Stimulated activated CD4-positive, alpha-beta T cell treated with anti-CD3 and anti-CD28 coated beads, TNF-alpha, amount 100 ng/mL, for 1 hour (primary cell): ENCODE results near the gene PLA2G2C.
"Not testable (repeated sequence)": the region's sequence is repeated elsewhere in the genome, so short reads cannot be mapped to it uniquely, and the experiment has no call there.

Experiments
- DNase-seq, 3 donors: peaks; one replicate each; pipeline ENCODE4 v3.0.0-alpha.2; 2020; ENCODE audit warnings: low read depth in 3 of 3, low spot score in 1 of 3

The PLA2G2C gene

GRCh38 chr1:20138346-20138745 lies 48.0 kb downstream of the PLA2G2C start:
- DNase-seq: no peak

- DNase-seq: no peak
Measured at GRCh38 chr1:20137604-20138003, 48.7 kb downstream of the PLA2G2C start.

GRCh38 chr1:20137055-20137454 lies 49.3 kb downstream of the PLA2G2C start:
- no peak for DNase-seq

GRCh38 chr1:20136249-20136648 lies 50.1 kb downstream of the PLA2G2C start:
- DNase-seq: no peak

GRCh38 chr1:20134995-20135394 lies 51.3 kb downstream of the PLA2G2C start:
- no peak for DNase-seq

GRCh38 chr1:20130518-20130917 lies 55.8 kb downstream of the PLA2G2C start:
- not testable (repeated sequence) for DNase-seq

GRCh38 chr1:20126806-20127440 lies 59.4 kb downstream of the PLA2G2C start:
- no peak for DNase-seq

- no peak for DNase-seq
Measured at GRCh38 chr1:20126041-20126805, 60.1 kb downstream of the PLA2G2C start.

- DNase-seq: no peak
Measured at GRCh38 chr1:20125100-20125499, 61.2 kb downstream of the PLA2G2C start.

GRCh38 chr1:20124456-20125057 lies 61.8 kb downstream of the PLA2G2C start:
- no peak for DNase-seq

- no peak for DNase-seq
Measured at GRCh38 chr1:20123722-20124455, 62.4 kb downstream of the PLA2G2C start.

- DNase-seq: no peak
Measured at GRCh38 chr1:20120796-20121195, 65.5 kb downstream of the PLA2G2C start.

GRCh38 chr1:20119347-20119746 lies 67.0 kb downstream of the PLA2G2C start, which contains the start of gene PLA2G2D:
Gene PLA2G2D, minus strand, starts transcription at chr1:20119536. Its CDS starts 38 bp downstream, at chr1:20119498.
- DNase-seq: no peak

GRCh38 chr1:20117236-20117635 lies 69.1 kb downstream of the PLA2G2C start:
- DNase-seq: no peak

- DNase-seq: no peak
Measured at GRCh38 chr1:20115916-20116315, 70.4 kb downstream of the PLA2G2C start.

GRCh38 chr1:20115479-20115878 lies 70.8 kb downstream of the PLA2G2C start:
- DNase-seq: no peak

- DNase-seq: no peak
Measured at GRCh38 chr1:20114021-20114648, 72.2 kb downstream of the PLA2G2C start.
